ENCODE data around the gene KRT24. TPM values are rescaled to one million over a fixed set of nuclear protein-coding genes. Genes with fewer than 3 reads are reported as not detected.

The KRT24 gene
- total and polyA plus RNA-seq, 2 of the 4 experiments (the other 2 are of a cell fraction), result not detected

DNA sequence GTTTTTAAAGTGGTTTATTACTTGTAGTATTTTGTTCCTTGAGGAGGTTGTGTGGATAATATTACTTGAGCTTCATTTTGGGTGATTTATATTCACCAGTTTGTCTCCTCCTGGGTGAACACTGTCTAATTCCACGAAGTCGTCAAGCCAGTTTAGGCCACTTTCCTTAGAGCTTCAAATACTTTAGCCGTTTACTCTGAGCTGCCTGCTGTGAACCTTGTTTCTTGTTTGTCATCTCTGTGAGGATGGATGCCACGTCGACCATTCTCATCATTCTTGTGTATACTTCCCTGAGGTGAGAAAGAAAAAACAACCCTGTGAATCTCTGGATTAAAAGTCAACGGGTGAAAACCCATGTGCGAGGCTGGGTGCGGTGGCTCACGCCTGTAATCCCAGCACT is 9.0 kb downstream of the KRT24 start:
- H3K4ac ChIP-seq (ENCODE audit: low read depth, low read length), result no peak overlapping the region
- WGBS, 2 experiments (ENCODE audit: extremely low coverage in 2 of 2, insufficient read length in 1 of 2), result 84% methylated on average over 3 of the region's 9 CpGs; no CpG with 5 or more reads in 1 of the 2 experiments
- H2BK120ac ChIP-seq (ENCODE audit: low read depth, low read length), result no peak overlapping the region
- ATAC-seq (ENCODE audit: low read depth) (no peak), DNase-seq (no peak)
- H4K5ac ChIP-seq (ENCODE audit: low read depth, low read length), result no peak overlapping the region
- intact Hi-C loops (cut with micrococcal nuclease) (no loop called here), dilution Hi-C loops (cut with HindIII; ENCODE audit: low sequenced_read_pairs, unreplicated experiment) (no loop called here), in situ Hi-C loops (cut with MboI; ENCODE audit: low sequenced_read_pairs) (no loop called here)
- no peak overlapping the region for H2AK5ac ChIP-seq (ENCODE audit: low read depth, low read length)
- H4K91ac ChIP-seq (ENCODE audit: insufficient read depth, low read depth, low read length), result no peak overlapping the region
- no peak overlapping the region for H3K4me2 ChIP-seq (ENCODE audit: low read depth, low read length)
- peaks cover 46% of the 10 kb centered on the region for H3K27me3 ChIP-seq (ENCODE audit: control insufficient read depth, insufficient read depth, low read length)
- TF ChIP-seq SMC3 (IDR thresholded peaks at IDR 0.05; ENCODE audit: low read depth, low read length) (no peak), FOS (IDR thresholded peaks at IDR 0.05; ENCODE audit: low read depth, low read length) (no peak), RFX5 (IDR thresholded peaks at IDR 0.05; ENCODE audit: low read depth, low read length) (no peak), BHLHE40 (IDR thresholded peaks at IDR 0.05; ENCODE audit: low read depth, low read length) (no peak), RCOR1 (IDR thresholded peaks at IDR 0.05; ENCODE audit: insufficient replicate concordance, low read length) (no peak), CHD1 (IDR thresholded peaks at IDR 0.05; ENCODE audit: low read depth, low read length) (no peak), NFE2L2 (IDR thresholded peaks at IDR 0.05; ENCODE audit: low read depth, low read length) (no peak), CEBPB (IDR thresholded peaks at IDR 0.05; ENCODE audit: low read depth, low read length) (no peak), MAFK (IDR thresholded peaks at IDR 0.05; ENCODE audit: low read depth, low read length) (no peak), POLR2A (IDR thresholded peaks at IDR 0.05; ENCODE audit: low read depth, low read length) (no peak), MXI1 (IDR thresholded peaks at IDR 0.05; ENCODE audit: borderline replicate concordance, low read depth, low read length) (no peak), RAD21 (IDR thresholded peaks at IDR 0.05; ENCODE audit: low read length) (no peak), ELK1 (IDR thresholded peaks at IDR 0.05; ENCODE audit: borderline replicate concordance, low read depth, low read length) (no peak), MAZ (IDR thresholded peaks at IDR 0.05; ENCODE audit: borderline replicate concordance, low read depth, low read length) (no peak)
- TF ChIP-seq, protein P1, sequence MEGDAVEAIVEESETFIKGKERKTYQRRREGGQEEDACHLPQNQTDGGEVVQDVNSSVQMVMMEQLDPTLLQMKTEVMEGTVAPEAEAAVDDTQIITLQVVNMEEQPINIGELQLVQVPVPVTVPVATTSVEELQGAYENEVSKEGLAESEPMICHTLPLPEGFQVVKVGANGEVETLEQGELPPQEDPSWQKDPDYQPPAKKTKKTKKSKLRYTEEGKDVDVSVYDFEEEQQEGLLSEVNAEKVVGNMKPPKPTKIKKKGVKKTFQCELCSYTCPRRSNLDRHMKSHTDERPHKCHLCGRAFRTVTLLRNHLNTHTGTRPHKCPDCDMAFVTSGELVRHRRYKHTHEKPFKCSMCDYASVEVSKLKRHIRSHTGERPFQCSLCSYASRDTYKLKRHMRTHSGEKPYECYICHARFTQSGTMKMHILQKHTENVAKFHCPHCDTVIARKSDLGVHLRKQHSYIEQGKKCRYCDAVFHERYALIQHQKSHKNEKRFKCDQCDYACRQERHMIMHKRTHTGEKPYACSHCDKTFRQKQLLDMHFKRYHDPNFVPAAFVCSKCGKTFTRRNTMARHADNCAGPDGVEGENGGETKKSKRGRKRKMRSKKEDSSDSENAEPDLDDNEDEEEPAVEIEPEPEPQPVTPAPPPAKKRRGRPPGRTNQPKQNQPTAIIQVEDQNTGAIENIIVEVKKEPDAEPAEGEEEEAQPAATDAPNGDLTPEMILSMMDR (conservative IDR thresholded peaks at IDR 0.05; ENCODE audit: low read depth, low read length), result no peak
- TF ChIP-seq, protein P2, sequence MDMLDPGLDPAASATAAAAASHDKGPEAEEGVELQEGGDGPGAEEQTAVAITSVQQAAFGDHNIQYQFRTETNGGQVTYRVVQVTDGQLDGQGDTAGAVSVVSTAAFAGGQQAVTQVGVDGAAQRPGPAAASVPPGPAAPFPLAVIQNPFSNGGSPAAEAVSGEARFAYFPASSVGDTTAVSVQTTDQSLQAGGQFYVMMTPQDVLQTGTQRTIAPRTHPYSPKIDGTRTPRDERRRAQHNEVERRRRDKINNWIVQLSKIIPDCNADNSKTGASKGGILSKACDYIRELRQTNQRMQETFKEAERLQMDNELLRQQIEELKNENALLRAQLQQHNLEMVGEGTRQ (IDR thresholded peaks at IDR 0.05; ENCODE audit: low read depth, low read length), result no peak
- H4K20me1 ChIP-seq (ENCODE audit: insufficient read depth, low read length), result no peaks in the 10 kb centered on the region
- BruUV-seq (replicated peaks), result no TSS peak
- H3K9me1 ChIP-seq (ENCODE audit: insufficient read depth, low read length), result no peaks in the 10 kb centered on the region
- no peaks in the 10 kb centered on the region for H3K79me1 ChIP-seq (ENCODE audit: low read depth in 1 of 2, low read length in 2 of 2)
- no peaks in the 10 kb centered on the region; the same call in 1 of the 2 replicates for H3K9me3 ChIP-seq (ENCODE audit: control insufficient read depth, insufficient read depth, low read length)
- no peak overlapping the region for H2BK20ac ChIP-seq (ENCODE audit: low read depth, low read length)
- H3K56ac ChIP-seq (ENCODE audit: extremely low read depth, insufficient read depth, low read length), result no peak overlapping the region
- H2AK9ac ChIP-seq (replicated peaks; ENCODE audit: low read depth, low read length, poor library complexity), result no peak overlapping the region
- no peak overlapping the region for H4K8ac ChIP-seq (ENCODE audit: low read depth in 2 of 2, low read length in 2 of 2)
- H3K4me1 ChIP-seq (ENCODE audit: control insufficient read depth, insufficient read depth, low read length), result no peaks in the 10 kb centered on the region
- H2BK5ac ChIP-seq (ENCODE audit: low read depth, low read length, poor library complexity, severe bottlenecking), result no peak overlapping the region
- no peak overlapping the region for H3K27ac ChIP-seq (ENCODE audit: insufficient read depth, low read length)
- no peak overlapping the region for H2BK15ac ChIP-seq (ENCODE audit: low read depth, low read length)
- H3K23ac ChIP-seq (ENCODE audit: low read depth, low read length), result no peak overlapping the region; the same call in 1 of the 2 replicates
- ChIA-PET POLR2A (ENCODE audit: unreplicated experiment) (interaction anchor here (0.6 kb wide), 1 partner anchor 39 kb away, joined by 14 read pairs; no protein-coding TSS in a partner anchor), CTCF (interaction anchor here (0.5 kb wide), 1 partner anchor 8 kb away, joined by 3 read pairs; no protein-coding TSS in a partner anchor)
- no peaks in the 10 kb centered on the region for H3K36me3 ChIP-seq (ENCODE audit: control insufficient read depth, insufficient read depth, low read length)
- H2AFZ ChIP-seq (replicated peaks; ENCODE audit: low read length, poor library complexity), result no peak overlapping the region
- H3K14ac ChIP-seq (replicated peaks; ENCODE audit: low read depth, low read length), result no peak overlapping the region
- H3K9ac ChIP-seq (ENCODE audit: low read depth, low read length), result no peak overlapping the region
- H3K4me3 ChIP-seq (ENCODE audit: insufficient read depth, low read depth, low read length), result no peak overlapping the region
- H3K18ac ChIP-seq (ENCODE audit: low read depth, low read length), result no peak overlapping the region

All from IMR-90 (cell line).